HUES48 (cell line): ENCODE results near the gene GPX4.
A peak's percentile ranks its signal among the peaks of the same experiment; 100 is the strongest.
"Not testable (repeated sequence)": the region's sequence is repeated elsewhere in the genome, so short reads cannot be mapped to it uniquely, and the experiment has no call there.

Source experiments
- H3K27ac ChIP-seq: one replicate; pipeline ENCODE4 v1.7.0; 2013; ENCODE audit warnings: low read depth, low read length, inconsistent platforms
- H3K27me3 ChIP-seq: 2 replicates; pipeline ENCODE4 v1.6.1; 2013; ENCODE audit warnings: mild to moderate bottlenecking, low read length; ENCODE audit not compliant: control insufficient read depth, insufficient read depth
- H3K36me3 ChIP-seq: 2 replicates; pipeline ENCODE4 v1.6.1; 2013; ENCODE audit warnings: low read length; ENCODE audit not compliant: control insufficient read depth, insufficient read depth
- H3K4me1 ChIP-seq: 2 replicates; pipeline ENCODE4 v1.6.1; 2013; ENCODE audit warnings: mild to moderate bottlenecking, low read length; ENCODE audit not compliant: control insufficient read depth, insufficient read depth
- H3K4me3 ChIP-seq: 2 replicates; pipeline ENCODE4 v1.5.1; 2013; ENCODE audit warnings: mild to moderate bottlenecking, low read depth, low read length
- H3K9ac ChIP-seq: 2 replicates; pipeline ENCODE4 v1.6.1; 2013; ENCODE audit warnings: mild to moderate bottlenecking, low read depth, low read length, moderate library complexity
- H3K9me3 ChIP-seq: 2 replicates; pipeline ENCODE4 v1.6.1; 2013; ENCODE audit warnings: low read length; ENCODE audit not compliant: control insufficient read depth, insufficient read depth

The GPX4 gene

DNA sequence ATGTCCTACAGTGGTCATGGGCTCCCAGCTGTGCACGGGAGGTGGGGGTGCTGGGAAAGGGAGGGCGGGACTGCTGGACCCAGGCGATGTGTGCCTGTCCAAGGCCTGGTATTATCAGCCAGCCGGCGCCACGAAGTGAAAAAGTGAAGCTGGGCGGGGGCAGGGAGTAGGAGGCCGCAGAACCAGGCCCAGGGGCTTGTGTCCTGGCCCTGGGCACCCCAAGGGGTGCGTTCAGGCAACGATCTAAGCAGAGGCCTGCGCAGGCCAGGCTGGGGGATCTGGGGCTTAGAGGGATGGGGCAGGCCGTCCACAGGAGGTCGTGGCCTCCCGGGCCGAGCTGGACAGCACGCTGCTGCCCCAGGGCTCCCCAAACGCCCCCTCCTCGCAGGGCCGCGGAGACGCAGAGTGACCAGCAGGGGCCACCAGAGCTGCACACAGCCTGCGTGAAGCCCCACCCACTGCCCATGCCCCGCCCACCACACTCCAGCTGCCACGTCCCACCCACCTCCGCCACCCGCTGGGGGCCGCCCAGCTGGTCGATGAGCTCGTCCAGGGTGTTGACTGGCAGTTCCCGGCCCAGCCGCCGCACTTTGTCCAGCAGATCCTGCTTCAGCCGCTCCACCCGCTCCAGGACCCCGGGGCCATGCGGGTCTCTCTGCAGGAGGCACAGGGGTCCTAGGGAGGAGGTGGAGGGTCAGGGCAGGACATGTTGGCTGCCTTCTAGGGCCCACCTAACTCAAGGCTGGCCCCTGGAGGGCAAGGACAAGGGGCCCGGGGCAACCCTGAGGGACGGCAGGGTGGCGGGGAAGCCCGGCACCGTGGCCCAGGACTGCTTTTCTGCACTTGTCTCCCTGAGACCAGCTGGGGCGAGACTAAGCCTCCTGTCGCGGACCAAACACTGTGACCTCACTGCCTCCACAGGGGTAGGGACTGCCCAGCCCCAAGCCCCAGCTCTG is 9.5 kb downstream of the GPX4 start:
- peaks cover 41% of the 10 kb centered on the region for H3K36me3 ChIP-seq
- H3K9me3 ChIP-seq: no peaks in the 10 kb centered on the region
- peak overlapping the region; percentile 66 for H3K27ac ChIP-seq
- H3K4me1 ChIP-seq: no peaks in the 10 kb centered on the region; the same call in 1 of the 2 replicates
- H3K9ac ChIP-seq: peak overlapping the region; percentile 12; the same call in 1 of the 2 replicates
- H3K27me3 ChIP-seq: no peaks in the 10 kb centered on the region
- H3K4me3 ChIP-seq: no peak overlapping the region

DNA sequence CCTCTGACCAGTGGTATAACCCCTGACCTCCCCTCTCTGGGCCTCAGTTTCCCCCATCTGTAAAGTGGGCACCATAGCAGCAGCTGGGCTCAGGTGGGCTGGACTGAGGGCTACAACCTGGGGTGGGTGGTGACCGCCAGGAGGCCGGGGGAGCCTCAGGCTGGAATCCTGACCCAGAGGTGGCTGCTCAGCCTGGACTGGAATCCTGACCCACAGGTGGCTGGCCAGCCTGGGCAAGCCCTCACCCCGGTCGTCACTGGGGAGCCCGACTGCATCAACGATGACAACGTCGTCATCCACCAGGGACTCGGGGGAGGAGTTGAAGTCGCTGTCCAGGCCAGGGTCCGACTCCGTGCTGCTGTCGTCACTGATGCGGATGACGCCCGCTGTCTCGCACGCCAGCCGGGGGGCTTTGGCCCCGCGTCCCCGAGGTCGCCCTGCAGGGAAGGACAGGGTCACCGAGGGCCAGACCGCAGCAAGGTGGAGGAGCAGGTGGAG is 10.2 kb downstream of the GPX4 start:
- Histone ChIP-seq H3K9ac (no peak overlapping the region), H3K27me3 (no peaks in the 10 kb centered on the region), H3K4me3 (no peak overlapping the region), H3K9me3 (no peaks in the 10 kb centered on the region), H3K4me1 (no peaks in the 10 kb centered on the region; the same call in 1 of the 2 replicates), H3K36me3 (peaks cover 42% of the 10 kb centered on the region), H3K27ac (peak overlapping the region; percentile 66)

DNA sequence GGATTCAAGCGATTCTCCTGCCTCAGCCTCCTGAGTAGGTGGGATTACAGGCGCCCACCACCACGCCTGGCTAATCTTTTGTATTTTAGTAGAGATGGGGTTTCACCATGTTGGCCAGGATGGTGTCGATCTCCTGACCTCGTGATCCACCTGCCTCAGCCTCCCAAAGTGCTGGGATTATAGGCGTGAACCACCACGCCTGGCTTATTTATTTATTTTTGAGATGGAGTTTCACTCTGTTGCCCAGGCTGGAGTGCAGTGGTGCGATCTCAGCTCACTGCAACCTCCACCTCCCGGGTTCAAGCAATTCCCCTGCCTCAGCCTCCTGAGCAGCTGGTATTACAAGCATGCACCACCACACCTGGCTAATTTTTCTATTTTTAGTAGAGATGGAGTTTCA is 10.9 kb downstream of the GPX4 start:
- H3K27me3 ChIP-seq, H3K9me3 ChIP-seq, H3K27ac ChIP-seq, H3K4me3 ChIP-seq, H3K4me1 ChIP-seq, H3K9ac ChIP-seq: not testable (repeated sequence)
- H3K36me3 ChIP-seq: peaks cover 48% of the 10 kb centered on the region

DNA sequence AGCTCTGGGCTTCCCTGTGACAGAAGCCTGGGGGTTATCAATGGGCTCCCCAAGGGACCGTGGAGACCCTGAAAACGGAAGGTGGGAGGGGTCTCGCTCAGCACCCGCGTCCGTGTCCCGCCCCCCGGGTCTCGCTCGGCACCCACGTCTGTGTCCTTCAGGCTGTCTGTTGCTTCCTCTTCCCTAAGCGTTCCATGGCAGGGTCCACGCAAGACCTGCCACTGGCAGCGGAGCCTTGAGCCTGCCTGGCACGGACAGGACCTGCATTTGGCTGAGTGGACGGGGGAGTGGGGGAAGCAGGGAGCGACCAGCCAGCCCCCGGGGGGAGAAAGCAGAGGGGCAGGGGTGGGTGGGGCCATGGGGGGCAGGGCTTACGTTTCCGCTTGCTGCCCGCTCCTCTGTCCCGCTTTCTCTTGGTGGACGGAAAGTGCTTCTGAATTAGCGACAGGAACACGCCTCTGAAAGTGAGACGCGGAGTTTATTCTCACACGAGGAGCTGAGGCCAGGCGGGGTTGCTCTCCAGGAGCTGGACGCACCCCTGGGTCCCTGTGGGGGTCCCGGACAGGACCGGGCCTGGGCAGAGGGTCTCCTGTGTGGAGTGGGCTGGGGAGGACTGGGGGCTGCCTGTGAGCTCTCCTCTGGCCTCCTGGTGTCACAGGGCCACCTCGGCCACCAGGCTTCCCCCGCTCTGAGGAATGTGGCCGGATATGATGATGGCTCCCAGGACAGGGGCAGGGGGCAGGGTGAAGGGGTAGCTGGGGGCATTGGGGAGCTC is 12.0 kb downstream of the GPX4 start:
- H3K36me3 ChIP-seq: peaks cover 52% of the 10 kb centered on the region
- no peak overlapping the region for H3K9ac ChIP-seq
- no peaks in the 10 kb centered on the region for H3K27me3 ChIP-seq
- no peaks in the 10 kb centered on the region for H3K9me3 ChIP-seq
- no peak overlapping the region for H3K27ac ChIP-seq
- H3K4me1 ChIP-seq: no peaks in the 10 kb centered on the region; the same call in 1 of the 2 replicates
- H3K4me3 ChIP-seq: no peak overlapping the region

DNA sequence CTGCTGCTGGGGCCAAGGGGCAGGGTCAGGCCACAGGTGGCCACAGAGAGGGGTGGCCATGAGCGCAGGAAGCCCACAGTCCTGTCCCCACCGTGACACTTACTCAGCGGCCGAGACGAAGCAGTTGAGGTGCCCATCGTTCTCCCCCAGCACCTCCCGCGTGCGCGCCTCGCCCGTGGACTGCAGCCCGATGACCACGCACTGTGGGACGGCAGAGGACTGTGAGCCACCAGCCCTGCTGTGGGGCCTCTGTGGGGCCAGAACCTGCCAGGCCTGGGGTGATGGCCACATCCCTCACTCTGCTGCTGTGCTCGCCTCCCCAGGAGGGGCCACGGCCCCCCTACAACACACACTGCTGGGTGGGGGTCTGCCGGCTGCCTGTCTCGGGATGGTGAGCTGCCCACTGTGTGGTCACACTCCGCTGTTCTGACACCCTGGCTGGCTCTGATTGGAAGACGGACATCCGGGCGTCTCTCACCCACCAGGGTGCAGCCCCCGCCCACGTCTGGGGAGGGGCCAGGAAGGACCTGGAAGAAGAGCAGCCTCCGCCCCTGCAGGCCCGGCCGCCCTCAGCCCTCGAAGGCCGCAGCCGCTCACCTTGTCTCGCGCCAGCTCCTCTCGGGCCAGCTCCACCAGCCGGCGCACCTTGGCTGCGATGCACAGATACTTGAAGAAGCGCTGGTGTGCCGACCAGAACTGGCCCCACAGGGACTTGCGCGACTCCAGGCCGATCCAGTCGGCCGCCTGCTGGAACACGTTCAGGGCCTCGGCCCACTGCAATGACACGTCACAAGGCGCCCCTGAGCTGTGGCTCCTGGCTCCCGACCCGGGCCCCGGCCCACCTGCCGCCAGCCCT is 13.2 kb downstream of the GPX4 start:
- Histone ChIP-seq H3K9me3 (no peaks in the 10 kb centered on the region), H3K27ac (no peak overlapping the region), H3K27me3 (no peaks in the 10 kb centered on the region), H3K9ac (no peak overlapping the region), H3K4me3 (no peak overlapping the region), H3K36me3 (peaks cover 60% of the 10 kb centered on the region), H3K4me1 (no peaks in the 10 kb centered on the region; the same call in 1 of the 2 replicates)

DNA sequence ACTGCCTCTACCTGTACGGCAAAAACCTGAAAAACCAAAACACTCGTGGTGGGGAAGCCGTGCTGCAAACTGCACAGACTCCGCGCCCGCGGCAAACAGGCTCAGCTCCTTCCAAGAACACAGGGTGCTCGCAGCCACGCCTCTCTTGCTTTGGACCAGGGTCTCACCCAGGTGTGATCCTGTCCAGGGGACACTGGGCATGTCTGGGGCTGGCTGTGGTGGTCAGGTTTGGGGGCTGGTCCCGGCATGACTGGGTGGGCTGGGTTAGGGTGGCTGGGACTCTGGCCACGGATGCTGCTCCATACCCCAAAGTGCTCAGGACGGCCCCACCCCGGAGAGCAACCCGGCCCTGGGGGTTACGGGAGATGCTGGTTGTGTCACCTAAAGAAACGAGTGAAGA is 13.9 kb downstream of the GPX4 start:
- H3K9ac ChIP-seq: no peak overlapping the region
- H3K4me1 ChIP-seq: no peaks in the 10 kb centered on the region
- peaks cover 60% of the 10 kb centered on the region for H3K36me3 ChIP-seq
- no peaks in the 10 kb centered on the region for H3K9me3 ChIP-seq
- no peaks in the 10 kb centered on the region for H3K27me3 ChIP-seq
- no peak overlapping the region for H3K27ac ChIP-seq
- no peak overlapping the region for H3K4me3 ChIP-seq

DNA sequence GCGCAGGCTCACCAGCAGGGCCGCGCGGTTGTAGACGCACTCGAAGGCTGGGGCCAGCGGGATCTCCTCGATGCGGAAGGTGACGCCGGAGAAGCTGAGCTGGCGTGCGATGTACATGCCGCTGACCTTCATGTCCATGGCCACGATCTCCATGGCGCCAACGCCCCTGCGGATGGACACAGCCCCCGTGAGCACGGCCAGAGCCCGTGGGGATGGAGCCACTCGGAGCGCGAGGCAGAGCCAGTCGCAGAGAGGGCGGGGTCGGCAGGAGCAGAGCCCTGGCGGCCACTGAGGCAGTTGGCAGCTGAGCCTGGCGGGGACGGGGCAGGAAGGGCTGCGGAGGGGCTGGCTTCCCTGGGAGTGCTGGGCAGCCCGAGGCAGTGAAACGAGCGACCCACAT is 15.2 kb downstream of the GPX4 start:
- H3K4me3 ChIP-seq: no peak overlapping the region
- peaks cover 63% of the 10 kb centered on the region for H3K36me3 ChIP-seq
- no peaks in the 10 kb centered on the region for H3K27me3 ChIP-seq
- H3K9me3 ChIP-seq: no peaks in the 10 kb centered on the region
- no peaks in the 10 kb centered on the region for H3K4me1 ChIP-seq
- H3K27ac ChIP-seq: no peak overlapping the region
- H3K9ac ChIP-seq: no peak overlapping the region

DNA sequence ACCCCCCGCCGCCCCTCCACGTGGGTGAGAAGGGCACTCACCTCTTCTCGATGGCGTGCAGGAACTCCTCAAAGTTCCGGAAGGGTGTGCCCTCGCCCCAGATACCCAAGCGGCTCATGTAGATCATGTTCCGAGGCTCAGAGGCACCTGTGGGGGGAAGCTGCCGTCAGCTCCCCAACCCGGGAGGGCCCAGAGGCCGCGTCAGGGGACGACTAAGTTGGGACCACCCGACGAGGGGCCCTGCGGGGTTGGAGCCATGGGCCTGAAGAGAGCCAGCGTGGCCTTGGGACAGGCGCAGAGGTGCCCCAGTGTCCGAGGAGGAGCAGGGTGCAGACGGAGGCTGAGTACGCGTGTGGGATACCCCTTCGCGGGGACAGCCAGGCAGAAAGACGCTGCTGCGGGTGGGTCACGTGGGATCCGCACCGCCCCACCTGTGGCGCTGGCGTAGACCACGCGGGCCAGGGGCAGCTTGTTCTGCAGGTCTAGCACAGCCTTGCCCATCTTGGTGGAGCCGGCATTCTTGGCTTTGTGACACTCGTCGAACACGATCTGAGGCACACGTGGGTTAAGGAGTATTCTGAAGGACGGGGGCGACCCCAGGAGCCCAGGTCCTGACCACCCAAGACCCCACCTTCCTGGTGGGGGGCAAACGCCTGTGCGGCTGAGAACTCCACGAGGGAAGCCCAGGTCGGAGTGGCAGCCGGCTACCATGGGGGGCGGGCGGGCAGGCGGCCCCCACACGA is 15.9 kb downstream of the GPX4 start:
- H3K36me3 ChIP-seq: peaks cover 58% of the 10 kb centered on the region
- no peak overlapping the region for H3K27ac ChIP-seq
- H3K4me3 ChIP-seq: no peak overlapping the region
- H3K27me3 ChIP-seq: no peaks in the 10 kb centered on the region
- H3K9ac ChIP-seq: no peak overlapping the region
- H3K9me3 ChIP-seq: no peaks in the 10 kb centered on the region
- no peaks in the 10 kb centered on the region for H3K4me1 ChIP-seq

DNA sequence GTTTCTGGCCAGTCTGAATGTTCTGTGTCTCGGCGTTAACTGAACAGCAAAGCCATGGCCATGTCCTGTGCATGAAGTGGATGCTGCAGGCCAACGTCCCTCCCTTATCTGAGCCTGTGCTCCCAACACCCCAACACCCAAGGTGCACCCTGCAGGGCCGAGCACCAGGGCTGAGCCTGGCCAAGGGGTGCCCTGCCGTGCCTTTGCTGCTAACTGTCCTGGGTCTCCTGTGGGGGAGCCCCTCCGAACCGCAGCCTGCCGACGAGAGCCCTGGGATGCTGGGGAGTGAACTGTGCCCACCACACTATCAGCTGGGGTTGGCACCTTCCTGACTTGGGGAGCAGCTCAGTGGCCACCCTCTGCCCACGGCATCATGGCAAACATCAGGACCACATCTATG is 17.6 kb downstream of the GPX4 start:
- H3K27me3 ChIP-seq: no peaks in the 10 kb centered on the region
- H3K27ac ChIP-seq: no peak overlapping the region
- H3K36me3 ChIP-seq: peaks cover 57% of the 10 kb centered on the region
- H3K9ac ChIP-seq: no peak overlapping the region
- H3K4me3 ChIP-seq: no peak overlapping the region
- H3K4me1 ChIP-seq: no peaks in the 10 kb centered on the region
- no peaks in the 10 kb centered on the region for H3K9me3 ChIP-seq
